HG02943 (cell line): ENCODE results near the gene KRT80.

Source experiments
- ATAC-seq: cut with Tn5 transposase; IDR thresholded peaks from one replicate; pipeline ENCODE4 v1.9.1; 2021; ENCODE audit warnings: mild to moderate bottlenecking, low read depth, moderate library complexity; ENCODE audit not compliant: unreplicated experiment

Gene KRT80

DNA sequence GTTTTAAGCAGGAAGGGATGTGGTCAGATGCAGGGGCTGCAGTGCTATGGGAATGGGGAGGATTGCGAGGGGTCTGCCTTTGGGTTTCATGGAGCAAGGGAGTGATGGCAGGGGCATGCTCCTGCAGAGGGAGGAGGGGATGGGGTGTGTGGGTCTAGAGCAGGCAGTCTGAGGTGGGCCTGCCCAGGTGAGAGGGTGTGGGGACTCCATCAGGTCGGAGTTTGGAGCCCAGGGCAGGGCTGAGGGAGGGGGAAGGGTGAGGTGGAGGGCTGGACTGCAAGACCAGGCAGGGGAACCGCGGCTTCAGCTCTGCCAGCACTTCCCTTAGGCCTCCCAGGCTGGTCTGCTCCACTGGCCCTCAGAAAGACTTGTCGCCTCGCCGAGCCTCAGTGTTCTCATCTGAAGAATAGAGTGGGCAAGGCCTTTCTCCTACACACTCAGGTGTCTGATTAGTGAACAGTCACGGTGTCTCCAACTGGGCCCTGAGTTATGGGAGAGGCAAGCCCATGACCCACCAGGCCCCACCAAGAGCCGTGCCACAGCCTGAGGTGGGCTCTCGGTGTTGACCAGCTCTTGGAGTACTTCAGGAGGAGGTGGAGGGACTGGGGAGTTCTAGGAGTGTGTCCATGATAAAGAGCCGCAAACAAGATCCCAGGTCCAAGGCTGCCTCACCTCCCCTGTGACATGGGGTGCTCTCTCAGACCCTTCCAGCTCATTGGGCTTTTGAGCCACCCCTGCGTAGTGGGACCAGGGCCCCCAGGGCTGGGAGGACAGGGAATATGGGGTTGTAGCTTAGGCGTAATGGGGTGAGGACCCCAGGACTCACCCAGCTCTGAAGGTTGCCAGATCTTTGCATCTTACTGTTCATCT, 20.1 kb upstream of the KRT80 start:
- no peak for ATAC-seq

DNA sequence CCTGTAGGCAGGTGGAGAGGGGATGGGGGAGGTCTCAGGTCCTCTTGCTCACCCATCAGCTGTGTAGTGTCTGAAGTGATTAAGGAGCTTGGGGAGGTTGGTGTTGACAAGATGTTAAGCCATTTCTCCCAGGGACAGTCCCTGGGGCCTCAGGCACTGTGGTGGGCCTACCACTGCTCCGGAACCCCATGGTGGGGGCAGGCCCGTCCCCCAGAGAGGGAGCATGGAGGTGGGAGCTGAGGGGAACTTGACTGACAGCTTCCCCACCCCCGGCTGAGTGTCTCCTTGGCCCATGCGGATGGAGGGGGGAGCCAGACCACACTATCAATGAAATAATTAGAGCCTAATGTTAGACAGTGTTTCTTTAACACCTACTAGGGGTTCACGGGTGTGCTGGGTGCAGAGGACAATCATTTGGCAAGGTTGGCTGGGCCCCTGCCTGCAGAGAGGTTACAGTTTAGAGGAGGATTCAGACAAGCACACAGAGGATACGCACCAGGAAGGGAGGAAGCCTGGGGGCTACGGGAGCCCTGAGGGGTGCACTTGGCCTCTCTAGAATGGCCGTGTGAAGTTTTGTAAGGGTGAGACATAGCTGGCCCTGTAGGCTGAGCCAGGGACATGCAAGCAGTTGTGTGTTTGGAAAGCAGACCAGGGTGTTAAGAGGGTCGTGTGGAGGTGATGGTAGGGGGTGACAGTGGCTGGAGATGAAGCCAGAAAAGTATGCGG, 19.3 kb upstream of the KRT80 start:
- ATAC-seq: no peak

DNA sequence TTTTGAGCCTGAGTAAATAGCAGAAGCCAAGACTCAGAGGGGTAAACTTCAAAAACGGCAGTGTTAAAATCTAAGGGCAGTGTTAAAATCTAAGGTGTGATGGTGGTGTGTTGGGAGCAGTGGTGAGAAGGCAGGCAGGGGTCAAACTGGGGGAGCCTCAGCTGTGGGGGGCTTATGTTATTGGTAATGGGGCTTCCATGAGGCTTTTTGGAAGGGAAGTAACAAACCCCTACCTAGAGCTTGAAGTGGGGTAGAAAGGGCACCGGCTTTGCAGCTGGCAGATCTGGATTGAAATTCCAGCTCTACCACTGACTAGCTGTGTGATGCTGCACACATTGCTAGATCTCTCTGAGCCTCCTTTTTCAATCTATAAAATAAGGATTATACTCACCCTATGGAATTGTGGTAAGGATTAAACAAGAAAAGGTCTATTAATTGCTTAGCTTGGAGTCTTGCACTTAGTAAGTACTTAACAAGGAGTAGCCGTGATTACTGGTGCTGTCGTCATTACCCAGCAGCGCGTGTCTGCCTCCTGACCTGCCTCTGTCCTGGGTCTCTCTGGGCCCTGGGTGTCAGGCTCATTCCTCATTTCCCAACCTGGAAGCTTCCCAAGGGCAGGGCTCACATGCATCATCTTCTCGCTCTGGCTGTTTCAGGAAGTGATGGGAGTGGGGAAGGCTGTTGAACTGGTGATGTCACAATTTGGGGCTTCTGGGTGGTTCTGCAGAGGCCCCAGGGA, 18.5 kb upstream of the KRT80 start:
- ATAC-seq: no peak

DNA sequence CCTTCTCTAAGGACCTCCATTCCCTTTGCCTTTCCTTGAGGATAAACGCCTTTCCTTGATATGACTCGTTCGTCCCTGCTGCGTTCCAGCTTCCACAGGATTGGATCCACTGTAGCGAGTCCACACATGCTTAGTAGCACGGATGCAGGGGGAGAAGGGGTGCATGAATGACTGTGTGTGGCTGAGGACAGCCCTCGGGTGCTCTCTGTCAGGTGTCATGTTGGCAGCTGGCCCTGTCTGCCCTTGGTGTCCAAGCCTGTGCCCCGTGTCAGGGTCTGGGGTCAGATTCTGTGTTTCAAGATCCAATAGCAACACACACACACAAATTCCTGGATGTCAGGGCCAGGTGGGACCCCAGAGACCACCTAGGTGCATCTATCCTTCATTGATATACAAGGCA, 17.5 kb upstream of the KRT80 start:
- no peak for ATAC-seq

DNA sequence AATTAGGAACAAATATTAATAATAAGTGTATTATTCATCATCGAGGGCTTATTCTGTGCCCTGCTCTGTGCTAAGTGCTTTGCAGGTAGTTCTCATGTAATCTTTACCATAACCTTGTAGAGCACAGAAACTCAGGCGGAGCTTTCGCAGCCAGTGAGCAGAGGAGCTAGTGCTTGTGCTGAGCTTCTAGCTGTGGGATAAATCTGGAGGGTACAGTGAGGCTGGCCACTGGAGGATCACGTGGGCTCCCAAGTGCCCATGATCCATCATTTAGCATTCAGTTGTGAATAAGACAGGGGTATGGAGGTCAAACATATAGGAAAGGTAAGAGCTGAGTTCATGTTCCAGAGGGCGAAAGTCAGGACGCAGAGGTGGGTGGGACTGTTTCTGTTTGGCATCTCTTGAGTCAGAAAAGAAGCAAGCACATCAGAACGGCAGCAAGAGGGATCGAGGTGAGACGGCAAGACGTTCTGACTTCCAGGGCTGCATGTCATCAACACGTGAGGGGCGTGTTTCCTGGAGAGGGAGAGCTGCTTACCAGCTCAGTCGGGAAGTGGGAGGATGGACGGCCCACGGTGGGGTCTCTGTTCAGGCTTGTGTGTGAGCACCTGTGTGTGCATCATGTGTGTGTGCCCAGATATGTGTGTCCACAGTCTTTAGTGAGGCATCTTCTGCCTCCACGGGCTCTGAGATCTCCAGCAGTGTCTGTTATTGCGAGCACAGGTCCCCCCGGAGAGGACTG, 16.8 kb upstream of the KRT80 start:
- ATAC-seq: no peak

DNA sequence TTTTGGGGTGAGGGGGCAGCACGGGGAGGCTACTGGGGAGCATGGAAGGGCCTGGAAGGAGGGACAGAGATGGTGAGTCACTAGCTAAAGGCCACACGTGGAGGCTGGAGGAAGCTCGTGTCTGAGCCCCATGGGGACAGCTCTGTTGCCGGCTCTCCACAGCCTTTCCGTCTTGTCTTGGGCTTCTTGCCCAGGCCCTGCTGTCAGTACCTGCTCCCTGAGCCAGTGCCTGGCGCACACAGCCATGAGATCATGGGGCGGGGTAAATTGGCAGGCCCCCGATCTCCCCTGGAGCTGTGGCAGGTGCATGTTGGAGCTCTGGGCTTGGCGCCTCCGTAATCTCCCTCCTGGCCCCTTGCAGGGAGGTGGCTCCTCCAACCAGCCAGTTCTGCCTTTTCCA, 16.1 kb upstream of the KRT80 start:
- no peak for ATAC-seq

DNA sequence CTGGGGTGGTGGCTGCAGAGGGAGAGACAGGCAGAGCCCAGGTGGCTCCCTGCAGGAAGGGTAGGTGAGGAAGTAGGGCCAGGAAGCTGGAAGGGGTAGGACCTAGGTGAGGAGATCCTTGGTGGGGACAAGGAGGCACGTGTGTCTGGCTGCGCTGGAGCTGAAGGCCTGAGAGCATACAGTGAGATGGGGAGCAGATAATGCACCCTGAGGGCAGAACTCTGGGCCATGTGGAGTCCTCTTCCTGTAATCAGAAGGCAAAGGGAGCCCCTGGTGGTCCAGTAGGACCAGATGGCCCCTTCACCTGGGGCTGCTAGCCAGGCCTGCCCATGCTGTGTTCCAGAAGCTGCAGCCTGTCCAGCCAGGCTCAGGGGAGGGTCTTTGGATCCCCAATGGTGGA, 15.3 kb upstream of the KRT80 start:
- no peak for ATAC-seq

DNA sequence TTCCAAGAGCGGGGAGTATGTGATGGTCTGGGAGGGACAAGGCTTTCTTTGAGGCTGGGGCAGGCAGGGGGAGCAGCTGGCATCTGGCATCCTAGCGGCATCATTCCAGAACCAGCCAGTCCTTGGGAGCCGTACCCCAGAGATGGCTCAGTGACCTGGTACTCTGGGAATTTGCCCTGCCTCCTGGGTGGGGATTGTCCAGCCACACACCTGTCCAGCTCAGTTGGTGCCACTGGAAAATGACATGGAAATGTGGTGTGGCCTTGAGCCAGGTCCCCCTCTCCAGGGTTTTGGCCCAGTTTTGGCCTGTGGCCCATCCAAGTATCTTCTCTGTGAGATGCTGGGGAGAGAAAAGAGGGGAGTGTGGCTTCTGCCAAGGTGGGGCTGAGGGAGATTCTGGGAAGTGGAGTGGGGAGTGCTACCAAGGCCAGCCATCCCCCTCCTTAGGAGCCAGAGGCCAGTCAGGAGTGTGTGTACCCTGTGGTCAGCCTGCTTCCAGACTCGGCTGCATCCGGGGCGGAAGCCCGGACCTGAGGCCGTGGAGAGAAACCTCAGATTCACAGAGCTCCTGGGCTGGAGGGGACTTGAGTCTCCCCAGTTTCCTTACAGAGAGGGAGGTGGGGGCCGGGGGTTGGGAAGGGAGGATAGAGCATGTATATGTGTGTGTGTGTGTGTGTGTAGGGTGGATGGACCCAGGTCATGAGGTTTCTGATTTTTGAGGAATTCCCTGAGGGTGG, 14.7 kb upstream of the KRT80 start:
- no peak for ATAC-seq

DNA sequence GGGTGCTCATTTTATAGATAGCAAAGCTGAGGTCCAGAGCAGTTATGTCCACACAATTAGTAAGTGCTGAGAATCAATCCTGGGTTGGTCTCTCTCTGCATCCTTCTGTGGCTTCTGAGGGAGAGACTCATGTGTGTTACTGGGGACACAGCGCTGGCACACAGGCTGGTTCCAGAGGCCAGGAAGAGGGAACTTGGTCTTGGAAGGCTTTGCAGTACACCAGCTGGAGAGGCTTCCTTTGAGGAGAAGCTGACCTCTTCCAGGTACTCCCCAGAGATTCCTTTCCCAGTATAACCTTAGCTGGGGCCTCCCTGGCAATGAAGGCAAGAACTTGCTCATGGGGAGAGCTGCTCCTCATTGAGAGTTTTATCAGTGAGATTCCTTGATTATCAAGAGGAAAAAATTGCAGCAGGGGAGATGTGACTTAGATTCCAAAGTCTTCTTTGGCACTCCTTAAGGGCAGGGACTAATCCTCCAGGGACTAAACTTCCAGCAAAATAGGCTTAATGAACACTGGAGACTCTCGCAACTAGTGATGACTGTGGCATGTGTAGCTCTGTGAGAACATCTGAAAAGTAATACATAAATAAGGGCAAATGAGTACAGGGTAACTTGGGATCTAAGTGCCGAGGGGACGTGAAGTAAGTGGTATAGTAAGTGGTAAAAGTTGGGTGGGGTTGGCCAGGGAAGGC, 13.9 kb upstream of the KRT80 start:
- ATAC-seq: no peak

DNA sequence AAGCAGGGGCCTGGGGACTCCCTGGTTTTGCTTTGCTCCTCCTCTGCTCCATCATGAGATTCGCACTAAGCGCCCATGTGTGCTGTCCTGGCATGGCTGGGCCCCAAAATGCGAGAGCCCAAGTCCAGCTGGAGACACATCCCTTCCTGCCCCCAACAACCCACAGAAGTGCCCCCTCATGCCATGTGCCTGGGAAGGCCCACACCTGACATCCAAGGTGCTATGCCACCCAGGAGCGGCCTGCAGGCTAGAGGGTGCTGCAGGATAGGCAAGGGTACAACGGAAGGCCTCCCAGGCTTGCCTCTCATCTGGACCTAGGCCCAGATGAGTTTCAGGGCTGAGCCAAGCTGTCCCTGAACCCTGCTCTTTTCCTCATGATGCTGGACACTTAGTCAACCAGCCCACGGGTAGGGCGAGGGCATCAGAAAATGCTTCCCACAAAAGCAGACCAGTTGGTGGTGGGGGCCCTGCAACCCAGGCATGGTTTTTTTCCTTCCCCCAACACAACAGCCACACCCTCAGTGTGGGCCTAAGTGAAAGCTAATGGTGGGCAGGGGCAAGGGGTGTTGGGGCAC, 13.2 kb upstream of the KRT80 start:
- no peak for ATAC-seq

DNA sequence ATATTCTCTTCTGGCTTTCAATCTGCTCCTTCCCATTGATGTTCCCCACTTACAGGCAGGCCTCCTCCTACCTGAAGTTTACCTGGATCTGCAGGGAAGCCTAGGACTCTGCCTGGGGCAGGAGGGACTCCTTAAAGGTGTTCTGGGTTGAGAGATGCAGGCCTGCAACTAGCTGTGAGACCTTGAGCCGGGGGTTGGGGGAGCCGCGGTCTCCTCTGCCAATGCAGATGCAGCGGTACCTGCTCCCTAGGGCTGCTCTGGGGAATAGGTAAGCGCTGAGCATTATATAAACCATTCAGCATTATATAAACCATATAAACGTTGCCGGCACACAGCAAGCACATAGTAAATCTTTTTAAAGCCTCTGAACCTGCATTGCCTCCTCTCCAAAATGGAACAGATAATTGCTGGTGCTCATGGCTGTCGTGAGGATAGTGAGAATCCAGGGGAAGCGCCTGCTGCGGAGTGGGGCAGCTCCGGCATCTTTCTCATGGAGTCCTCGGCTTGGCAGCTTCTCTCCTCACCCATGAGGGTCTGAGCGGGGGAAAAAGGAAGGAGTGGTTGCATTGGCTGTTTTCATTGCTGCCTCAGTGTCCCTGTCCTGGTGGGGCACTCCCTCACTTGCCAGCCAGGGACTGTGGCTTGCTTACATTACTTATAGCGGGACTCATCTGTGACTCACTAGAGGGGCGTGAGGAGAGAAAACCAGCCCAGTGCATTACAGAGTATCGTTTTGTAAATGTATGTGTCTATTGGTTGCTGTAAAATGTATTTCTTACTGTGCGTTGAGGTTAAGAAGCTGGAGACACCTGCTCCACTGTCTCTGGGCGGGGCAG, 12.5 kb upstream of the KRT80 start:
- ATAC-seq: no peak

DNA sequence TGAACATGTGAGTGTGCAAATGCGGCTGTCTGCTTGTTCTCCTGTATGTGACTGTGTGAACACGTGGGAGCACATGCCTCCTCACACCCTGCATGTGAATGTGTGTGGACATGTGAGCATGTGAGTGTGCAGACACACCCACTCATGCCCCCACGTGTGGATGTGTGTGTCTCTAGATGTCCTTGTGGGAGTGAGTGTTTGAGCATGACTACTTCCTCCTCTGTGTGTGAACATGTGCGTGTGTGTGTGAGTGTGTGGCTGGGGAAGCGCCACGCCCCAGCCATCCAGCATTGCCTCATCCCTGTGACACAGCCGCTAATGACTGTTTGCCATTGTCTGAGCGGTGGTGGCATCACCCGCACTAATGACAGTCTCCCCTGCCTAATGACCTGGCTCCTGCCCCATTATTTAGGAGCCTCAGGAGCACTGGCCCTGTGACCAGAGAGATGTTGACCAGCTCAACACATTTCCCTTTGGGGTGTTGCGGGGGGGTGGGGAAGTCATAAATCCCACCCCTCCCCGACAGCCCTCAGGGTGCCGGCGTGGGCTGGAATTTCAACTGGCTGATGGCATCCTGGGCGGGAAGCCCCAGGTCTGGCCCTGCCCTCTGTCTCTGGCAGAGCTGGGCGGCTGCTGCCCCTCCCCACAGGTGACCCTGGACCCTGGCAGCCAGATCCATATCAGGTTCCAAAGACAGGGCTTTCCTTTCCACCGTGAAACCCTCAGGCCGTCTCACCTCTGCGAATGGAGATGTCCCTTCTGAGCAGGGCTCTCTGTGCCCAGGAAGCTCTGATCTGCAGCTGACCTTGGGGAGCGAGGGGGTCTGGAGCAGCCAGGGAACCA, 11.5 kb upstream of the KRT80 start:
- ATAC-seq: no peak

DNA sequence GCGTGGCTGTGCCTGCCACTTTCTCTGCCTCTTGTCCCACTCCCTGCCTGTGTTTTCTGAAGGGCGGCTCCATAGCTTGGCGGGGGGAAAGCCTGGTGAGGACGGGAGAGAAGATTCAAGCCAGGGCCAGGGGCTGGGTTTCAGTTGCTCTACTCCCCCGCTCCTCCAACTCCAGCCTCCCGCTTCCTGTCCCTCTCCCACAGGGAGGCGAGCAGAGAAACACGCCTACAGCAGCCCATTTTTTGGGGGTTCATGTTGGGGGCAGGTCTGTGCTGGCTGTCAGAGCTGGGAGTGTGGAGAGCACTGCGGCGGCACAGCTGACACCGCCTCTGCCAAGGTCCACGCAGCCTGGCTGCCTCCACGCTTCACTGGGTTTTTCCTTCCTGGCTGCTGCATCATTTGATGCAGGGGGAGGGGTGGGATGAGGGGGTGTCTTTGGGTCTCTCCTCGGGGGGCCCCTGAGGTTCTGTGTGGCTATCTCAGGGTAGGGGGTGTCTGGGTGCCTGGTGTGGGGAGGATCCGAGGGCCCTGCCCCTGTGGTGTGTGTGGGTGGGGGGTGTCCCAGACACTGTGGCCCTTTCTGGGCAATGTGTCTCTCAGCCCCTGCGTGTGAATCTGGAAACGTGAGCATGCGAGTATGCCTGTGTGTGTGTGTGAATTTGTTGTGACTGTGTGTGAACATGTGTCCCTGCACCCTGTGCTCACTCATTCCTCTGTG, 10.7 kb upstream of the KRT80 start:
- ATAC-seq: no peak

DNA sequence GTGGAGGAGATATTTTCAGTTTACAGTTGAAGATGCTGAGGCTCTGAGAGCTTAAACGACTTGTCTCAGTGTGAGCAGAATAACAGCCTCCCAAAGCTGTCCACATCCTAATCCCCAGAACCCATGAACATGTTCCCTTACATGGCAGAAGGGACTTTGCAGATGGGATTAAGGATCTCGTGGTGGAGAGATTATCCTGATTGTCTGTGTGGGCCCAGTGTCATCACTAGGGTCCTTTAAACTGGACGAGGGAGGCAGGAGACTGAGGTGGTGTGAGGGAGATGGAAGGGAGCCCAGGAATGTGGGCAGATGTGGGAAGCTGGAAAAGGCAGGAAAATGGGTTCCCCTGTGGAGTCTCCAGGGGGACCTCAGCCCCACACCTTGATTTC, 9.6 kb upstream of the KRT80 start:
- ATAC-seq: no peak

DNA sequence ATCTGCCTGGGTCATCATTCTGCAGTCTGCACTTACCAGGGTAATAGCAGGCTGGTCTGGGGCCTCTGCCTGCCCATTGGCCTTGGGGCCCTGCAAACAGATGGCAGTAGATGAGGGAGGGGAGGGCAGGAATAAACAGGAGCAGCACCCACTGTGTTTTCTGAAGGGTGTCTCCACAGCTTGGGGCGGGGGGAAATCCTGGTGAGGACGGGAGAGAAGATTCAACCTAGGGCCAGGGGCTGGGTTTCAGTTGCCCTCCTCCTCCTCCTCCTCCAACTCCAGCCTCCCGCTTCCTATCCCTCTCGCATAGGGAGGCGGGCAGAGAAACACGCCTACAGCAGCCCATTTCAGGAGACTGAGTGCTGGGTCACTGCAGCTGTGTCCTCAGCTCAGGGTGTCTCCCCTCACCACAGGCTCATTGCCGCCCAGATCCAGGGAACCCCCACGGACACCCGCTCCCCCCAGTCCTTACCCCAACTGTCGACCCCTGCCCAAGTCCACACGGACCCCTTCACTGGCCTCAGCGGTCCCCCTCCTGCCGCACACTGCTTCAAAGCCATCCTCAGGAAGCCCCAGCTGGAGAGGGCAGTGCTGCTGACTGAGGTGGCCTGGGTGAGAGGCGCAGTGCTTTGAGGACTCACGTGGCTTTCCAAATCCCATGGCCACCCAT, 9.1 kb upstream of the KRT80 start:
- no peak for ATAC-seq

DNA sequence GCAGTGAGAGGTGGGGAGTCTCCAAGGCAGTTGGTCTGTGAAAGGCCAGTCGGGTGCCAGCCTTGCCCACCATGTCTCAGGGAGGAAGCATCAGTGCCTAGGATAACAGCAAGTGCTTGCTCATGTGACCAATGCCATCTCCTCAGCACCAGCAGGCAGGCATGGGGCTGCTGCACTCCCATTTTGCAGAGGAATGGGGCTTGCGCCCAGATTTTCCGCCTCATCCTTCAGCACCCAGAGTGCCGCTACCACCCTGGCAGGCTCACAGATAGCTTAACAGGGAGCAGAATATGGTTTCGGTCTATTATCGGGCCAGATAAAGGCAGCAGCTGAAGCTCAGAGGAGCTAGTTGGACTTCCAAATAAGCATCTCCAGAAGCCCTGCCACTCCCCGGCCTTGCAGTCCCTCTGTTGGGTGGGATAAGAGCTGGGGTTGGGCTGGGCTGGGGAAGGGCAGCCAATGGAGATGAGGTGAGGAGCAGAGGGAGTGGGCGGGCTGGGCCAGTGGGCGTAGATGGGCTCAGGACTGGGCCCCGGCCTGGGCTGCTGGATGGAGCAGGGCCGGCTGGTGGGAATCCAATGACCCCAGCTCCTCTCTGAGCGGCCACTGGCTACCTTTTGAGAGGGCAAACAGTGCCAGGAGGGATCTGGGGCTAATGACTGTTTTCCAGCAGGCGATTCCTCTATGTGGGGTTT, 8.4 kb upstream of the KRT80 start:
- ATAC-seq: no peak
